RWPE2 (cell line): ENCODE results near the gene CIPC.

Experiments
- ATAC-seq: fragments of 200-7000 bp; cut with Tn5 transposase; 3 replicates; pipeline ENCODE4 v1.9.1; 2021; ENCODE audit warnings: low read depth
- DNase-seq: peaks from one replicate; pipeline ENCODE4 v3.0.0-alpha.2; 2020; ENCODE audit warnings: low spot score
- H3K27ac ChIP-seq: fragments of 450-650 bp; 2 replicates; pipeline ENCODE4 v1.5.1; 2017; ENCODE audit warnings: mild to moderate bottlenecking; ENCODE audit not compliant: poor library complexity, severe bottlenecking
- H3K27me3 ChIP-seq: fragments of 250-450 bp; sonication (Bioruptor Pico); 2 replicates; pipeline ENCODE4 v1.5.1; 2021; ENCODE audit warnings: mild to moderate bottlenecking, moderate library complexity; ENCODE audit not compliant: insufficient read depth, poor library complexity, severe bottlenecking
- H3K36me3 ChIP-seq: fragments of 250-450 bp; sonication (Bioruptor Pico); 2 replicates; pipeline ENCODE4 v1.5.1; 2020; ENCODE audit warnings: low read depth, mild to moderate bottlenecking, moderate library complexity
- H3K4me1 ChIP-seq: fragments of 250-450 bp; sonication (Bioruptor Pico); 2 replicates; pipeline ENCODE4 v1.5.1; 2021; ENCODE audit warnings: mild to moderate bottlenecking, moderate library complexity; ENCODE audit not compliant: insufficient read depth, poor library complexity, severe bottlenecking
- H3K4me3 ChIP-seq: fragments of 250-450 bp; sonication (Bioruptor Pico); 2 replicates; pipeline ENCODE4 v1.5.1; 2021; ENCODE audit warnings: mild to moderate bottlenecking, moderate library complexity; ENCODE audit not compliant: severe bottlenecking
- H3K9me3 ChIP-seq: fragments of 250-450 bp; sonication (Bioruptor Pico); 2 replicates; pipeline ENCODE4 v1.5.1; 2021; ENCODE audit warnings: mild to moderate bottlenecking, moderate library complexity; ENCODE audit not compliant: severe bottlenecking
- CTCF ChIP-seq: fragments of 450-650 bp; IDR thresholded peaks from one replicate; pipeline ENCODE4 v1.5.1; 2017; ENCODE audit warnings: mild to moderate bottlenecking, moderate library complexity; ENCODE audit not compliant: poor library complexity, severe bottlenecking

The CIPC gene

DNA sequence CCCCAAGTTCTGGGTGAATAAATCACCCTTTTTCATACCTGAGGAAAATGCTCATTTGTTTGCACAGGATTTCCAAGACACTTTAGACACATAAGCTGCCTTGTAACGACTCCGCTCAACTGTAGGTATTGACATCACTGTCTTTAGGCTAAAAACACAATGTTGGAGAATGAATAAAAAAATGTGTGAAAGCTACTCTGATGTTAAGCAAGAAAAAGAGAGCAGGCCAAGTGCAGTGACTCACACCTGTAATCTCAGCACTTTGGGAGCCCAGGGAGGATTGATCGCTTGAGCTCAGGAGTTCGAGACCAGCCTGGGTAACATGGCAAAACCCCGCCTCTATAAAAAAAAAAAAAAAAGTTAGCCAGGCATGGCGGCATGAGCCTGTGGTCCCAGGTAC, 11.1 kb upstream of the CIPC start:
- Histone ChIP-seq H3K36me3 (no peaks in the 10 kb centered on the region), H3K27me3 (no peaks in the 10 kb centered on the region), H3K4me1 (peaks cover 14% of the 10 kb centered on the region), H3K9me3 (peaks cover 5% of the 10 kb centered on the region), H3K27ac (no peak overlapping the region), H3K4me3 (no peak overlapping the region)
- DNase-seq (no peak), ATAC-seq (no peak)
- TF ChIP-seq CTCF, result no peak

- DNase-seq, result no peak
- peak overlapping the region; percentile 18 for H3K27ac ChIP-seq
- TF ChIP-seq CTCF, result no peak
- H3K36me3 ChIP-seq, result no peaks in the 10 kb centered on the region
- H3K4me3 ChIP-seq, result no peak overlapping the region
- H3K9me3 ChIP-seq, result peaks cover 5% of the 10 kb centered on the region
- H3K4me1 ChIP-seq, result peaks cover 14% of the 10 kb centered on the region
- H3K27me3 ChIP-seq, result no peaks in the 10 kb centered on the region
- no peak for ATAC-seq
These were observed 10.4 kb upstream of the CIPC start for GRCh38 chr14:77087631-77088030.

DNA sequence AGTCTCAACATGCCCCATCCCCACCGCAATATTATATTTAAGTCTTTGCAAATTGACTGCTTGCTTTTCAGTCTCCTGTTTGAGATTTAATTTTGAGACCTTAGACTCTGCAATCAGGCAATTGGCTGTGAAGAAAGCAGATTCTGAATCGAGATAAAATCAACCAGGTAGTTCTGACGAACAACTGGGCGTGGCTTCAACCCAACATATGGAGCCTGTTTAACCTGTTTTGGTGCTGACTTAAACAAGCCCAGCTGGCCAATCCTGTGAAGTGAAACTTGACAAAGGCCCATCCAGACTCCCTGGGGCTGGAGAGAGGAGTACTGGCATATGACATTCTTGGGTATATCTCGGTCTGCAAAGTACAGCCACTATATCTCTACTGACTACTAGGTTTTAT, 9.8 kb upstream of the CIPC start:
- Histone ChIP-seq H3K4me3 (no peak overlapping the region), H3K4me1 (peaks cover 14% of the 10 kb centered on the region), H3K27ac (peak overlapping the region; percentile 18), H3K9me3 (peaks cover 5% of the 10 kb centered on the region), H3K36me3 (no peaks in the 10 kb centered on the region), H3K27me3 (no peaks in the 10 kb centered on the region)
- DNase-seq (peak; percentile 85), ATAC-seq (peak; percentile 93)
- TF ChIP-seq CTCF, result no peak

- H3K27me3 ChIP-seq, result no peaks in the 10 kb centered on the region
- no peak overlapping the region for H3K4me3 ChIP-seq
- ATAC-seq (no peak), DNase-seq (no peak)
- peak overlapping the region; percentile 18 for H3K27ac ChIP-seq
- peaks cover 5% of the 10 kb centered on the region for H3K9me3 ChIP-seq
- peaks cover 14% of the 10 kb centered on the region for H3K4me1 ChIP-seq
- H3K36me3 ChIP-seq, result no peaks in the 10 kb centered on the region
- no peak for TF ChIP-seq CTCF
These were observed 9.4 kb upstream of the CIPC start for GRCh38 chr14:77088645-77089044.

DNA sequence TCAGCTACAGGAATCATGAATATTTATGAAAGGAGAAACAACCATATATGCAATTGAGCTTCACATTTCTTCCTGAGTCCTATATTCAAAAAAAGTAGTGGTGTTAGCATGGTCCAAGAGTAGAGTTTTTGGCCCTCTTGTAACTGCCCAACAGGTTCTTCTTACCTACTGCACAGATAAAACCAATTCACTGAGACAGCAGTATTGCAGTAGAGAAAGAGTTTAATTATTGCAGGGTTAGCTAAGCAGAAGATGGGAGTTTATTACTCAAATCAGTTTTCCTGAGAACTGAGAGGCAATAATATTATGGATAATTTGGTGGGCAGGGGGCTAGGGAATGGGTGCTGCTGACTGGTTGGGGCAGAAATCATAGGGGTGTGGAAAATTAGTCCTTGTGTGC, 6.5 kb upstream of the CIPC start:
- Histone ChIP-seq H3K4me1 (peaks cover 22% of the 10 kb centered on the region), H3K4me3 (no peak overlapping the region), H3K36me3 (no peaks in the 10 kb centered on the region), H3K27ac (no peak overlapping the region), H3K27me3 (no peaks in the 10 kb centered on the region), H3K9me3 (peaks cover 5% of the 10 kb centered on the region)
- DNase-seq (no peak), ATAC-seq (no peak)
- TF ChIP-seq CTCF, result no peak
